Epithelial cell of esophagus (primary cell): Measurements from ENCODE around the gene ABLIM1.
"Not testable (repeated sequence)": the region's sequence is repeated elsewhere in the genome, so short reads cannot be mapped to it uniquely, and the experiment has no call there.

Source experiments
- DNase-seq: peaks from one replicate; pipeline ENCODE4 v3.0.0; 2010; ENCODE audit warnings: low read depth
- H3K4me3 ChIP-seq: 2 replicates; pipeline ENCODE4 v1.5.1; 2011; ENCODE audit warnings: mild to moderate bottlenecking, low read length, control low read depth
- CTCF ChIP-seq: IDR thresholded peaks from 2 replicates; pipeline ENCODE4 v1.5.1; 2011; ENCODE audit warnings: low read depth, mild to moderate bottlenecking, low read length, control low read depth, inconsistent platforms; ENCODE audit not compliant: insufficient read depth; ENCODE audit errors: missing control alignments

Gene ABLIM1

DNA sequence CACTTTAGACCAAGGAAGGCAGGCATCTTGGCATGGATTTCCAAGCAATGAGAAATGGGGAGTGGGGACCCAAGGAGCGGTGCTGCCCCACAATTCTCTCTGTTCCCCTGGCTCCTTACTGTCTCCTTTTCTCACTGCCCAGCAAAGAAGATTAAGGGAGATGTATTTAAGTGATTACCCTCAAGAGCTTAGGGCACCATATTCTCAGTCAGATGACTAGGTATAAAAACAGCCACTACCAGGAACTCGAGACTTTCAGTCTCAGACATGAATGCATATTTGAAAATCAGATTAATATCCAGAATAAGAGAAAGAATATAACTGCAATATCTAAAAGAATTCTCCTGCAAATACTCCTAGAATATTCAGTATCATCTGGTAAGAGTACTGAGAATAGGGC is at the start of gene ABLIM1:
Gene ABLIM1, minus strand, starts transcription at position 101 of the 400 bp plus-strand sequence. Its CDS starts 75 bp downstream, at position 26.
- no peak within 1 kb of the TSS for H3K4me3 ChIP-seq
- TF ChIP-seq CTCF, result no peak
- DNase-seq, result no peak

- TF ChIP-seq CTCF, result no peak
- H3K4me3 ChIP-seq, result no peak overlapping the region
- DNase-seq, result peak; percentile 42
Measured at GRCh38 chr10:114706458-114707055, 48.5 kb upstream of the ABLIM1 start.

DNA sequence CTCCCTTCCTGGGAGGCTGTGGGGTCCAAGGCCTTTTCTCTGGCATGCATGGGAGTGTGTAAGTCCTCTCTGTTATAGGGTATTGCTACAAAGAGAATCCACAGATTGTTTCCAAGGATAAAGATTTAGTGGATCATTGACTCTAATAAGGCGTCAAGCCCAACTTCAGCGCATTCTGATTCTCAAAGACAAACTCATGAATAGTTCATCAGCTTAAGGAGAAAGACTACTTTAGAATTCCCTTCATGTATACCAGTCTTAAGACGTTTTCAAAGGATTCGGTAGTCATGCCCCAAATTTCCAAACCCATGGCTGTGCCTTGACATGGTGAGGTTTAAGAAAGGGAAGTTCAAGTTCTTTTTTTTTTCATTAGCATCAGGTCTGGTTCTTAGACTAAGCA is 46.6 kb upstream of the ABLIM1 start:
- no peak for TF ChIP-seq CTCF
- no peak overlapping the region for H3K4me3 ChIP-seq
- DNase-seq, result no peak

DNA sequence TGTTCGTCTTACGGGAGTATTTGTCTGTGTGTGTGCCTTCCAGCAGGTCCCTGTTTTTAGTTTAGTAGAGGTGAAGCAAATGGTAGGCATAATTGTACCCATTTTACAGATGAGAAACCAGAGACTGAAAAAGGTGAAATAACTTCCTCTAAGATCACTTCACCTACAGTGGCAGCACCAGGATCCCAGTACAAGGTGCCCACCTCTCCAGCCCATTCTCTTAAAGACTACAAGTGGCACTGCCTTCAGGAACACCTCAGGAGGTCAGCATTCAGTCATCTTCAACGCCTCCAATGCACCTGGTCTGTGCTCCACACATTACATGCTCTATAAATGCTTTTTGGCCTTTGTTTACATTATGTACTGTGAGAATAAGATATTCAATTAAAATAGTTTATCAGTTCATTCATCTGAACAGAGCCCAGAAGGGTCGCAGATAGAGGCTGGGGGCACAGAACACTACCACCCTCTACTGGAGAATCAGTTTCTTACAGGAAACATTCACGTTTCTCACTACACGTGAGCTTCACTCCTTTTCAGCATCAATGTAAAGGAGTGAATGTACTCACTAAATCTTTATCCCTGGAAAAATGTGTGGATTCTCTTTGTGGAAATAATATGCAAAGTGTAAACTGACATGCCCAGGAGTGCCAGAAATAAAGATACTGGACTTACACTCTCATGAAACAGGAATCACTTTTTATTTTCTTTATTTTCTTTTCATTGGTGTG is 45.5 kb upstream of the ABLIM1 start:
- DNase-seq, result peak; percentile 37
- peak; percentile 79 for TF ChIP-seq CTCF
- no peak overlapping the region for H3K4me3 ChIP-seq

GRCh38 chr10:114698271-114699061 is 40.4 kb upstream of the ABLIM1 start:
- DNase-seq, result no peak
- no peak overlapping the region for H3K4me3 ChIP-seq
- no peak for TF ChIP-seq CTCF

GRCh38 chr10:114697061-114697598 is 39.1 kb upstream of the ABLIM1 start:
- H3K4me3 ChIP-seq, result no peak overlapping the region
- peak; percentile 72 for DNase-seq
- no peak for TF ChIP-seq CTCF

- not testable (repeated sequence) for DNase-seq, H3K4me3 ChIP-seq
Measured at GRCh38 chr10:114696301-114696700, 38.2 kb upstream of the ABLIM1 start.
